HG03354 (cell line): ENCODE data around the gene FOXP2.
"Not testable (repeated sequence)": the region's sequence is repeated elsewhere in the genome, so short reads cannot be mapped to it uniquely, and the experiment has no call there.

Experiments
- ATAC-seq: cut with Tn5 transposase; IDR thresholded peaks from one replicate; pipeline ENCODE4 v1.9.1; 2021; ENCODE audit warnings: mild to moderate bottlenecking; ENCODE audit not compliant: unreplicated experiment, poor library complexity, severe bottlenecking

The FOXP2 gene

GRCh38 chr7:114567416-114567815 is 152.8 kb downstream of the FOXP2 start:
- no peak for ATAC-seq

GRCh38 chr7:114569220-114569619 is 154.6 kb downstream of the FOXP2 start:
- ATAC-seq: no peak

GRCh38 chr7:114574384-114574783 is 159.8 kb downstream of the FOXP2 start:
- no peak for ATAC-seq

DNA sequence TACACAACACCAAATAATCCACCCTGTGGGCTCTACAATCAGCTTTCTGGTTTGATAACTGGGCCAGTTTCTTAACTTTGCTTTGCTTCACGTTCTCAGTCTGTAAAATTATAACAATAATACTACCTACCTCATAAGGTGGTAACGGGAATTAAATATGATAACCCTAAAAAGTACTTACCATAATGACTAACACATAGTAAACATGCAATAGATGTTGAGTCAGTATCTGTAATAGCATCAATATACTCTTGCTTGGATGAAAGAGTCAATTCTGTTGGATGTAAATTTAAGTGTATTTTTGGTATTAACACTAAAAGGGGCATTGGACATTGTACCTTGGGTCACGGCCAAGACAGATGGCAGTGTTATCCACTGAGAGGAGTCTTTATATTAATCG is 160.5 kb downstream of the FOXP2 start:
- no peak for ATAC-seq

DNA sequence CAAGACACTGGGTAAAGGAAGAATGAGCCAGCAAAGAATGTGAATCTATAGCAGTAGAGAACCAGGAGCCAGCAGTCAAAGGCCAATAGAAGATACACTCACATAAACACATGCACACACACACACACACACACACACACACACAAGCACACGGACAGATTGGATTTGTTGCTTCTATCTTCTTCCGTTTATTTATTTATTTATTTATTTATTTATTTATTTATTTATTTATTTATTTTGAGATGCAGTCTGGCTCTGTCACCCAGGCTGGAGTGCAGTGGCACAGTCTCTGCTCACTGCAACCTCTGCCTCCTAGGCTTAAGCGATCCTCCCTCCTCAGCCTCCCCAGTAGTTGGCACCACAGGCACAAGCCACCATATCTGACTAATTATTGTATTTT is 166.3 kb downstream of the FOXP2 start:
- ATAC-seq: not testable (repeated sequence)

DNA sequence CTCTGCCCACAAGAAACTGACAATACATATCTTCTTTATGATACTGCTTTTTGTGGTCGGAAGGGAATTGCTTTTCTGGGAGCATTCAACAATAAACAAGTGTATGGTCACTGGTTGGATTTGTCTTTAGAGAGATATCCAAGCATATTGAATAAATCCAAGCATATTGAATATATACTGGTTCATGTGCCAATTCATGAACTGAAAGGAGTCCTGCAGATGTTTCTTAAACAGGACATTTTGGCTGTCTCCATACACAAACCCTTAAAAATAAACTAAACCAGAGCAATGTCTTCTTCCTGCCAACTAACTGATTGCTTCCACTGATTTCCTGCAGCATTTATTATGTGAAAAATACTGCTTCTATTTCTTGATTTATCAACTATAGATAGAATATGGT is 173.9 kb downstream of the FOXP2 start:
- ATAC-seq: no peak

DNA sequence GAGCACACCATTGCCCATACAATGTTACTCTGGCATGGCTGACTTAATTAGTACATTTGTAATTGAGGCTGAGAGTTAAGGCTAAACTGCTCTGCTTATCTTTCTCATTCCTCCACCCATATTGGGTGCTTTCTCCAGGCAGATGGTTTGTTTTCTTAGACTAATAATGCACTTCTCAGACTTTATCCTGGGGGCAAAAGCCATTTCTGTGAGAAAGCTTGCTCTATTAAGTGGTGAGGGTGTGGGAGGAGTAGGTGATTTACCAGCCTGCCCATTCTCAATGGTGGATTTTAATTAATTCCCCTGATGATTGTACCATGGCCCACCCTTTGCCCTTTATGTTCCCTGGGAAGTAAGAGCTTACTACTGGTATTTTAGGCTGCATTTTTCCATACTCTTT is 174.8 kb downstream of the FOXP2 start:
- ATAC-seq: no peak

- ATAC-seq: no peak
Observed at GRCh38 chr7:114590298-114590697, 175.7 kb downstream of the FOXP2 start.

DNA sequence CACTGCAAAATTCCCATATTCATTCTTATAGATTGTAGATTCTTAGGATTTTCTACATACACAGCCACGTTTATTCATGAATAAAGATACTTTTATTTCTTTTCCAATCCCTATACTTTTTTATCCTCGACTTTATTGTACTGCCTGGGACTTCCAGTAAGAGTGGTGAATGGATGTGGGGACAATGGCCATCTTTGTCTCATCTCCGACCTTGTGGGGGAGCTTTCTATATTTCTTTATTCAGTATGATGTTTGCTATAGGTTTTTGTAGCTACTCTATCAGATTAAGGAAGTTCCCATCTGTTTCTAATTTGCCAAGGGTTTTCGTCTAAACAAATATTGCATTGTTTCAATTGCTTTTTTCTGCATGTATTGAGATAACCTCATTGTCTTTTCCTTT is 184.3 kb downstream of the FOXP2 start:
- no peak for ATAC-seq

DNA sequence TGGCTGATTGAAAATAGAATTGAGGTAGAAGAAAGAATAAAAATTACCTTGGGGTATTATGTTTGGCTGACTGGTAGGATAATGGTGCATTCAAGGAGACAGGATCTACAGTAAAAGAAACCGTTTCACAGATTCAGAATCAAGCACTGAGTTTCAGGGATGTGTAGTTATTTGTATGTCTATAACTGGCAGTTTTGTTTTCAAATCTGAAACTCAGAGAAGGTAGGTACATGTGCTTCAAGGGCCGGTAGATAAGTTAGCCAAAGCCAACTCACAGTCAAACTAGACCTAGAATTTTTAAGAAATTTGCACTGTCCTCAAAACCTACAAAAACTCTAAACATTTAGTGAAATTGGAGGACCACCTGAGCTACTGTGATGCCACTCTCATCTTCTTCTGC is 191.5 kb downstream of the FOXP2 start:
- ATAC-seq: no peak

DNA sequence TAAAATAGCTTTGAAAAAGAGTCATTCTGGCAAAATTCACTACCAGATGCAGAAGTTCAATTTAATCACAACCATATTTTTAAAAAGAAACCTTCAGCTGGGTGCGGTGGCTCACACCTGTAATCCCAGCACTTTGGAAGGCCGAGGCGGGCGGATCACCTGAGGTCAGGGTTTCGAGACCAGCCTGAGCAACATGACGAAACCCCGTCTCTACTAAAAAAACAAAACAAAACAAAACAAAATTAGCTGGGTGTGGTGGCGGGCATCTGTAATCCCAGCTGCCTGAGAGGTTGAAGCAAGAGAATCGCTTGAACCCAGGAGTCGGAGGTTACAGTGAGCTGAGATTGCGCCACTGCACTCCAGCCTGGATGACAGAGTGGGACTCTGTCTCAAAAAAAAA is 194.2 kb downstream of the FOXP2 start:
- not testable (repeated sequence) for ATAC-seq

DNA sequence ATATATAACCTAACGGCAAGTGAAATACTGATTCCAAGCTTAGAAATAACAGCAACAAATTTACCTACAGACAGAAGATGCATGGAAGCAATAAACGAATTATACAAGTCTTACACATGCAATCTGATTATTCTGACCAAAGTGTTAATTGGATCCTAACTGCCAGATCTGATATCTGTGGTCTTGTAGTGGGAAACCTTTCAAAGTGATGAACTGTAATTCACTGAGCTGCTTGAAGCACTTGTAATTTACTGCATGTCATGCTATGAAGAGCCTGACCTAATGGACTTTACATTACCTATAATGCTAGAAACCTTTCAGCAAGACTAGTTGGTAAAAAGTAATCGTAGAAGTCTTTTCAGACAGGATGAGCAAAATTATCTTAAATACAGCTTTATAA is 205.6 kb downstream of the FOXP2 start:
- ATAC-seq: no peak

- no peak for ATAC-seq
Observed at GRCh38 chr7:114622221-114622620, 207.6 kb downstream of the FOXP2 start.

- no peak for ATAC-seq
Observed at GRCh38 chr7:114623146-114623545, 208.5 kb downstream of the FOXP2 start.

DNA sequence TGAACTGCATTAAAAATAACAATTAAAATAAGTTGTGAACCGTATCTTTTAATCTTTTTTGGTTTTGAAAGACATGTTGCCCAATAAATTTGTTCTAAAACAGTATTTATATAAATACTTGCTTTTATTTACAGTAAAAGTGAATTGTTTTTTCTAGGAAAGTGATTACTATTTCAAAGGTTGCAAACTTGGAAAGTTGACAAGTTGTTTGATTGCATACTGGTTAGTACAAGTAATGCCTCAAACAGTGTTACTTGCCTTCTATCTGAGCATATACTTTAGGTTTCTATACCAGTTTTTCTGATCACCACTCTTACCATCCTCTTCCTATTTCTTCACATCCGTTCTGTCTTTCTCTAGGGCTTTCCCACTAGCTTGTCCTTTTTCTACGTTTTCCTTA is 212.6 kb downstream of the FOXP2 start:
- ATAC-seq: no peak

DNA sequence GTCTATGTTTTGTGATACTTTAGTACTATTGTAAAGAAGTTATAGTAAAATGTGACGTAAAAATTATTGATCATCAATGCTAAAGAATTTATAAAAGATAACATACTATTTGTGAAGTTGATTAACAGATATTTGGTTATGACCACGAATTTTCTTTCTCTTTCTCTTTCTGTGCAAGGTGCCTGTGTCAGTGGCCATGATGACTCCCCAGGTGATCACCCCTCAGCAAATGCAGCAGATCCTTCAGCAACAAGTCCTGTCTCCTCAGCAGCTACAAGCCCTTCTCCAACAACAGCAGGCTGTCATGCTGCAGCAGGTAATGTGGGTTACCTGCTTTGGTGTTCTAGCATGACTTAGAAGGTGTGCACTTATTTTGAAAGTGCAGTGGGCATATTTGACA is 213.7 kb downstream of the FOXP2 start:
- no peak for ATAC-seq

GRCh38 chr7:114629762-114630161 is 215.1 kb downstream of the FOXP2 start:
- no peak for ATAC-seq

- no peak for ATAC-seq
Observed at GRCh38 chr7:114630201-114630990, 215.8 kb downstream of the FOXP2 start.

DNA sequence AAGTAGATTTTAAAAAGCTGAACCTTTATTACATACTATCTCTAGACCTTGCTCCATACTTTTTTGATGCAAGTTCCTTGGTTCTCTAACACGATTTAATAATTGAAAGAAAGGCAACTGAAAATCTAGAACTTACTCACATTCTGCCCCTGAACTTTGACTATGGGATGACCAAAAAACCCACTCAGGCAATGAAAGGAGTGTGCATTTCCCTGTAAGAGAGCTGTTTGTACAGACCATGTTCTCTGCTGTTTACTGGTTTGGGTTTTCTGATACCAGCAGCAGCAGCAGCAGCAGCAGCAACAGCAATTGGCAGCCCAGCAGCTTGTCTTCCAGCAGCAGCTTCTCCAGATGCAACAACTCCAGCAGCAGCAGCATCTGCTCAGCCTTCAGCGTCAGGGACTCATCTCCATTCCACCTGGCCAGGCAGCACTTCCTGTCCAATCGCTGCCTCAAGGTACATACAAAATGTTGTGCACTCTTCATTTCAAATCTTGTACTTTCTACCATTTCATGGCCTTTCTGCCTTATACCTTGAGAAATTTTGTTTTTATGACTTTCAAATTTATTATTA is 216.7 kb downstream of the FOXP2 start:
- no peak for ATAC-seq

DNA sequence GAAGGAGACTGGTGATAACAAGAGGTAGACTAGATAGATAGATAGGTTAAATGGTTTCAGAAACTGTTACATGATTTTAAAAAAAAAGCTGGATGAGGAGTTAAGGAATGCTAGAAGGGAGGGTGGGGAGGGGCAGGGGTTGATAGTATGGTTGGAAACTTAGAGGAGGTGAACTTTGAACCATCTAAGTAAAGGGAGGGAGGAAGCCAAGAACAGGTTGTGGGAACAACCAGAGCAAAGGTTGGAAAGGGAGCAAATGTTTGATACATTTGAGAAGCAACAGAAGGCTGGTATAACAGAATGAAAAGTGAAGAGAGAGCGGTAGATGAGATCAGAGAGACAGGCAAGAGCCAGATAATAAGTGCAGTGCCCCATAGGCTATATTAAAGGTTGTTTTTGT is 224.8 kb downstream of the FOXP2 start:
- no peak for ATAC-seq

DNA sequence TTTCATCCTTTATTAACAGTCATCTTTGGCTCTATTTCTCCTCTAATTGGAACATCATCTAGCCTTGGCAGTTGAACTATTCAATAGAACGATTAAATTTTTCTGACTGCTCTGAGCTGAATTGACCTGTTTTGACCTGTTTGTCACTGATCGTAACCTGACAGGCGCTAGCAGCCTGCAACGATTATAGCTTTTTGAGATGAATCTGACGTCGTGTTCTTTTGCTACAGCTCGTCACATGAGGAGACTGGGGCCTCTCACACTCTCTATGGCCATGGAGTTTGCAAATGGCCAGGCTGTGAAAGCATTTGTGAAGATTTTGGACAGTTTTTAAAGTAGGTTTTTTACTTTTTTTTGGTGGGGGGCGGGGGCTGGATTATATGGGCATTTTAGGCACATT is 229.8 kb downstream of the FOXP2 start:
- no peak for ATAC-seq

- ATAC-seq: no peak
Observed at GRCh38 chr7:114645451-114645850, 230.8 kb downstream of the FOXP2 start.
